Transverse colon (tissue), 4 donors: ENCODE measurements around the gene IFRD1. TPM values are rescaled to one million over a fixed set of nuclear protein-coding genes. Genes with fewer than 3 reads are reported as not detected.
"Not testable (repeated sequence)": the region's sequence is repeated elsewhere in the genome, so short reads cannot be mapped to it uniquely, and the experiment has no call there.

Source experiments
- DNase-seq: peaks from one replicate; pipeline ENCODE4 v3.0.0-alpha.2; 2019
- H3K27ac ChIP-seq, 4 donors: fragments of 200-600 bp; sonication (generic); 2 replicates each; pipeline ENCODE4 v1.5.1; 2016 to 2018; ENCODE audit warnings: inconsistent platforms in 4 of 4
- H3K27me3 ChIP-seq: fragments of 200-600 bp; sonication (generic); 2 replicates; pipeline ENCODE4 v1.5.1; 2017; ENCODE audit warnings: inconsistent platforms
- H3K36me3 ChIP-seq, 4 donors: fragments of 200-600 bp; sonication (generic); 2 replicates each; pipeline ENCODE4 v1.5.1; 2017 to 2019; ENCODE audit warnings: inconsistent platforms in 4 of 4
- H3K4me1 ChIP-seq, 4 donors: fragments of 200-600 bp; sonication (generic); 2 replicates each; pipeline ENCODE4 v1.5.1; 2017 to 2020; ENCODE audit warnings: inconsistent platforms in 4 of 4
- H3K4me3 ChIP-seq, 4 donors: fragments of 200-600 bp; sonication (generic); 1 replicate in 1 of 4; 2 replicates in 3 of 4; pipeline versions ENCODE4 v1.5.1 to v1.6.1; 2017 to 2019; ENCODE audit warnings: inconsistent platforms in 4 of 4
- H3K9me3 ChIP-seq, 2 donors: fragments of 200-600 bp; sonication (generic); 2 replicates each; pipeline ENCODE4 v1.5.1; 2017 to 2019; ENCODE audit warnings: inconsistent platforms in 2 of 2
- EP300 ChIP-seq: sonication (generic); formaldehyde crosslinking; IDR thresholded peaks from one replicate; pipeline ENCODE4 v1.6.1; 2017; ENCODE audit warnings: antibody characterized with exemption, low read depth
- POLR2A ChIP-seq: fragments of 450-650 bp; IDR thresholded peaks from one replicate; pipeline ENCODE4 v1.6.1; 2016; ENCODE audit warnings: antibody characterized with exemption, mild to moderate bottlenecking, moderate library complexity
- POLR2AphosphoS5 ChIP-seq, 3 donors: sonication (generic); formaldehyde crosslinking; IDR thresholded peaks; one replicate each; pipeline ENCODE4 v1.6.1; 2016; ENCODE audit warnings: antibody characterized with exemption in 3 of 3
- WGBS, 2 donors: methylation state at CpG; one replicate each; pipeline ENCODE4 v1.1.5; 2018; ENCODE audit warnings: low coverage in 1 of 2; 5-methylcytosine and 5-hydroxymethylcytosine counted together
- in situ Hi-C, 4 donors: fragments of 200-750 bp; cut with MboI; loops; one replicate each; pipeline versions ENCODE4 v1.15.0 to v1.15.1; 2017; ENCODE audit warnings: low sequenced_read_pairs in 3 of 4, low pct_ligation_motif_present in 1 of 4, low pct_unique_long_range_greater_than_20kb in 1 of 4
- intact Hi-C: fragments of 100-400 bp; cut with DNase I; formaldehyde crosslinking; loops from one replicate; pipeline ENCODE4 v1.15.1; 2023; ENCODE audit warnings: low total_unique reads
- total RNA-seq, 4 donors: library from RNA; depleted of rRNA; stranded (reverse); fragments of >200 nt; gene quantifications; one replicate each; pipeline ENCODE4 v1.1.0, GENCODE V29; 2016
- TF ChIP-seq, protein P1 (sequence below), 5 experiments: fragments of 200-600 bp in 3 of 5; fragments of 450-650 bp in 2 of 5; sonication (generic) in 3 of 5; IDR thresholded peaks; 1 replicate in 2 of 5; 2 replicates in 3 of 5; pipeline ENCODE4 v1.5.1; 2016 to 2017; ENCODE audit warnings: antibody characterized with exemption in 5 of 5, inconsistent platforms in 3 of 5, mild to moderate bottlenecking in 2 of 5, moderate library complexity in 1 of 5

IFRD1 gene
- total RNA-seq, 4 donors from 2014 or later, result 23.3 to 92.7 (median 52.0) TPM

DNA sequence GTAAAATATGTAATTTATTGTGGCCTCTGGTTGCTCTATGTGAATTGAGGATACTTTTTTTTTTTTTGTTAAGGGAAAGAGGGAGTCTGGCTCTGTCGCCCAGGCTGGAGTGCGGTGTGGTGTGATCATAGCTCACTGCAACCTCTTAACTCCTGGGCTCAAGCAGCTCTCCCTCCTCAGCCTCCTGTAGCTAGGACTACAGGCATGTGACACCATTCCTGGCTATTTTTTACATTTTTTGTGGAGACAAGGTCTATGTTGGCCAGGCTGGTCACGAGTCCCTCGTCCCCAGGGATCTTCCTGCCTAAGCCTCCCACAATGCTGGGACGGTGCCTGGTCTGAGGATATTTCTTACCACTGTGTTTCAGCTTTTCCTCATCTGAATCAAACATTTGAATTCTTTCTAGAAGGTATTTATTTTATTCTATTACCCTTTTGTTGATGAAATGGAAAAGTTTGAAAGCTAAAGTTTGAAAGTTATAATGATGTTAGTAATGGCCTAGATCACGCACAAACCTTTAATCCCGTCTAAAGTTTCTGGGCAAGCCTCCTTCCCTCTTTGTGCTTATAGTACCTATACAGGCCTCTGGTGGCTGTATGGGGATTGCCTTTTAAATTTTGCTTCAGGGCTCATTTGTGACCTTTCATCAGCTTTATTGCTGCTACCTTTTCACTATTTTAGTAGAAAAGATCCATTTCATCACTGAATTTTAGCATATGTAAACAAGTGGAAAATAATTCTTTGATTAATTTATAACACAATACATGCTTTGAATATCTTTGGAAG, 2.0 kb downstream of the IFRD1 start:
- H3K9me3 ChIP-seq, result no peaks in the 10 kb centered on the region
- H3K4me3 ChIP-seq, result peak overlapping the region; percentile 64 to 95 (median 82)
- DNase-seq, result peak; percentile 29
- peak overlapping the region; percentile 95 to 100 (median 98) for H3K27ac ChIP-seq
- TF ChIP-seq POLR2AphosphoS5 (IDR thresholded peaks at IDR 0.05), result peak; percentile 32 to 52 (median 43)
- TF ChIP-seq POLR2A, result peak; percentile 47
- TF ChIP-seq, protein P1, sequence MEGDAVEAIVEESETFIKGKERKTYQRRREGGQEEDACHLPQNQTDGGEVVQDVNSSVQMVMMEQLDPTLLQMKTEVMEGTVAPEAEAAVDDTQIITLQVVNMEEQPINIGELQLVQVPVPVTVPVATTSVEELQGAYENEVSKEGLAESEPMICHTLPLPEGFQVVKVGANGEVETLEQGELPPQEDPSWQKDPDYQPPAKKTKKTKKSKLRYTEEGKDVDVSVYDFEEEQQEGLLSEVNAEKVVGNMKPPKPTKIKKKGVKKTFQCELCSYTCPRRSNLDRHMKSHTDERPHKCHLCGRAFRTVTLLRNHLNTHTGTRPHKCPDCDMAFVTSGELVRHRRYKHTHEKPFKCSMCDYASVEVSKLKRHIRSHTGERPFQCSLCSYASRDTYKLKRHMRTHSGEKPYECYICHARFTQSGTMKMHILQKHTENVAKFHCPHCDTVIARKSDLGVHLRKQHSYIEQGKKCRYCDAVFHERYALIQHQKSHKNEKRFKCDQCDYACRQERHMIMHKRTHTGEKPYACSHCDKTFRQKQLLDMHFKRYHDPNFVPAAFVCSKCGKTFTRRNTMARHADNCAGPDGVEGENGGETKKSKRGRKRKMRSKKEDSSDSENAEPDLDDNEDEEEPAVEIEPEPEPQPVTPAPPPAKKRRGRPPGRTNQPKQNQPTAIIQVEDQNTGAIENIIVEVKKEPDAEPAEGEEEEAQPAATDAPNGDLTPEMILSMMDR (IDR thresholded peaks at IDR 0.05), result peak in 3 of 5 experiments; percentile 6 to 44 (median 24)
- TF ChIP-seq EP300, result no peak
- H3K36me3 ChIP-seq, result peaks cover 0 to 18% (median 9%) of the 10 kb centered on the region in 4 donors
- intact Hi-C loops, result no loop called here
- peaks cover 15 to 61% (median 44%) of the 10 kb centered on the region in 4 donors for H3K4me1 ChIP-seq
- no peaks in the 10 kb centered on the region for H3K27me3 ChIP-seq
- WGBS, 2 donors, result 8 to 25% methylated on average over 7 of the region's 7 CpGs
- in situ Hi-C loops, result loop anchor here in 1 of 4 donors (25.0 kb wide), 1 partner anchor 240 kb away; the partner anchor contains the start of genes DOCK4 and ZNF277

GRCh38 chr7:112453505-112454171, 3.4 kb downstream of the IFRD1 start:
- TF ChIP-seq POLR2AphosphoS5 (IDR thresholded peaks at IDR 0.05) (peak in 1 of 3 donors; percentile 46), EP300 (no peak), POLR2A (no peak)
- TF ChIP-seq, protein P1 (IDR thresholded peaks at IDR 0.05), result no peak
- H3K27ac ChIP-seq, result peak overlapping the region; percentile 95 to 100 (median 98)
- no peak for DNase-seq
- in situ Hi-C loops, result loop anchor here in 1 of 4 donors (25.0 kb wide), 1 partner anchor 241 kb away; the partner anchor contains the start of genes DOCK4 and ZNF277
- H3K36me3 ChIP-seq, result peaks cover 0 to 29% (median 12%) of the 10 kb centered on the region in 4 donors
- WGBS, 2 donors, result 7 to 25% methylated on average over 6 to 7 of the region's 7 CpGs
- peak overlapping the region in 1 of 4 donors; percentile 4 for H3K4me3 ChIP-seq
- intact Hi-C loops, result no loop called here
- peaks cover 15 to 60% (median 40%) of the 10 kb centered on the region in 4 donors for H3K4me1 ChIP-seq
- H3K27me3 ChIP-seq, result no peaks in the 10 kb centered on the region
- no peaks in the 10 kb centered on the region for H3K9me3 ChIP-seq

GRCh38 chr7:112454191-112454590, 3.9 kb downstream of the IFRD1 start:
- intact Hi-C loops, DNase-seq, H3K9me3 ChIP-seq, H3K4me3 ChIP-seq, H3K27me3 ChIP-seq: not testable (repeated sequence)
- H3K27ac ChIP-seq, result peak overlapping the region; percentile 95 to 100 (median 98)
- H3K4me1 ChIP-seq, result peaks cover 15 to 55% (median 35%) of the 10 kb centered on the region in 4 donors
- in situ Hi-C loops, result loop anchor here in 1 of 4 donors (25.0 kb wide), 1 partner anchor 242 kb away; the partner anchor contains the start of genes DOCK4 and ZNF277
- peaks cover 0 to 35% (median 14%) of the 10 kb centered on the region in 4 donors for H3K36me3 ChIP-seq
- WGBS, 2 donors, result 95% methylated on average over 5 to 6 of the region's 6 CpGs

- no peak for DNase-seq
- Histone ChIP-seq H3K4me1 (peaks cover 5 to 42% (median 12%) of the 10 kb centered on the region in 4 donors), H3K36me3 (peaks cover 0 to 62% (median 30%) of the 10 kb centered on the region in 4 donors), H3K4me3 (no peak overlapping the region), H3K27me3 (no peaks in the 10 kb centered on the region), H3K27ac (no peak overlapping the region), H3K9me3 (no peaks in the 10 kb centered on the region)
- TF ChIP-seq, protein P1 (IDR thresholded peaks at IDR 0.05), result no peak
- TF ChIP-seq EP300 (no peak), POLR2A (no peak), POLR2AphosphoS5 (IDR thresholded peaks at IDR 0.05) (no peak)
- in situ Hi-C loops, result loop anchor here in 1 of 4 donors (25.0 kb wide), 1 partner anchor 247 kb away; the partner anchor contains the start of genes DOCK4 and ZNF277
- WGBS, 2 donors, result 100% methylated on average over 1 of the region's 1 CpG; no CpG with 5 or more reads in 1 of the 2 donors
- intact Hi-C loops, result no loop called here
These were observed 9.4 kb downstream of the IFRD1 start for GRCh38 chr7:112459645-112460044.
